Lung microvascular endothelial cell (primary cell): Measurements from ENCODE around the gene CSF2RB. TPM values are rescaled to one million over a fixed set of nuclear protein-coding genes. Genes with fewer than 3 reads are reported as not detected.
A peak's percentile ranks its signal among the peaks of the same experiment; 100 is the strongest.

Experiments
- DNase-seq, 2 donors: peaks; one replicate each; pipeline versions ENCODE4 v3.0.0 to v3.0.0-alpha.2; 2010; ENCODE audit warnings: low read depth in 2 of 2
- total RNA-seq: library from RNA; depleted of rRNA; stranded (reverse); fragments of >200 nt; gene quantifications from 2 replicates; pipeline ENCODE4 v1.2.1, GENCODE V29; 2014

The CSF2RB gene
- total RNA-seq, 1 donor from 2014 or later, result 1.4 TPM

GRCh38 chr22:36887162-36887561 lies 26.3 kb upstream of the CSF2RB start:
- no peak for DNase-seq

DNA sequence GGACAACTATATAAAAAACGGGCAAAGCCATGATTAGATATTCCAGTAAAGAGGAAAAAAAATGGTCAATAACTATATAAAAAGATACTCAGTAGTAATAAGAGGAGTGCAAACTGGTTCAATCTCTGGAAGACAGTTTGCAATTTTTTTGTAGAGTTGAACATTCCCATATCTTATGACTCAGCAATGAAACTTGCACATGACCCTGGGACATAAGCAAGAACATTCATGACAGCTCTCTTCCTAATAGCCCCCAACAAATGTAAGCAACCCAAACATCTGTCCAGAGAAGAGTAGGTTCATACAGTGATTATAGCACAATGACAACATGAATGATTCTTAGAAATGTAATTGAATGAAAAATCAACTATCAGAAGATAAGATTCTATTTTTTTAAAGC lies 21.8 kb upstream of the CSF2RB start:
- no peak for DNase-seq

DNA sequence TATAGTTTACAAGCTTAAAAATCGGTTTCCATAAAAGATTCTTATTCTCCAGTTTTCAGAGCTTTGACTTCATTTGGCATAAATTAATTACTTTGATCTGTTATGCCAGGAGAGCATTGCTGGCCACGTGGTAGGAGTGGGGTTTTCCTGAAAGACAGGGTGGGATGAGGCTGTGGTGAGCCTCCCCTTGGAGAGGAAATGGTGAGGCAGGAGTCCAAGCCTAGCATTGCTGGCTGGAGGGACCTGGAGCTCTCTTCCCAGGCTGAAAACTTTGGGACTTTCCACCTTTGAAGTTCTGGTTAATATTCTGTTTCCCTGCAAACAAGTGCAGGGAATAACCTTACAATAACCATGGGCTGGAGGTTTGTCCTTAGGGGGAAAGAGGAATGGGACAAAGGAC lies 21.1 kb upstream of the CSF2RB start:
- peak in 1 of 2 donors; percentile 15 for DNase-seq

DNA sequence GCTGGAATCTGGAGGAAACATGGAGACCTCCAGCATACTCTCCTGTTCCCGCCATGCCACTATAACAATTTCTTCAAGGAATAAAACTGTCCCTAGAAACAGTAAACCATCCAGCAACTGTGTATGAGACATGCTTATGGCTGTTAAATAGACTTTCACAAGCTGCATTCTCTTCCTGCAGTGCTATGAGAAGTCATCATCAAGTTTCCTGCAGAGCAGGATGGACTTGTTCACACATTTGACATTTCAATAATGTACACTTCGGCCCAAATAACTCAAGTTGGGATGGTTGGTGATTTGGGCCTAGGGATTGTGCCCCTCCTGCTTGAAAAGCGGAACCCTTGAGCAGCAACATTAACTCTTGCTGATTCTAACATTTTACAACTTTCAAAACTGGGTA lies 20.2 kb upstream of the CSF2RB start:
- DNase-seq, result no peak

DNA sequence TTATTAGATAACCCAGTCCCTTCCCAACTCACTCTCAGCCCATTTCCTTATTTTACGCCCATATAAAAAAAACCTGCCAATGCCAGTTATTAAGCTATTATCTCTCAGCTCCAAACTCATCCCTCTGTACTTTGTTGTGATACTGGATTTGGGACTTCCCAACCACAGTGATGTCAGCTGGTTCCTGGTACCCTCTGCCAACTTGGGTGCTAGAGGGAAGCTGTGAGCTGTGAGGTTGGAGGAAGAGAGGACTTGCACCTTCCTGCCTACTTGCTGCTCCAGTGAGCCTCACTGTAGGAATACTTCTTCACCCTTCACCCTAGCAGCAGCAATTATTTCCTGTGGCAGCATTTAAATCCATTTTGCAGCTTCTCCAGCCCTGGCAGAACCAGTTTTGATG lies 19.2 kb upstream of the CSF2RB start:
- DNase-seq, result no peak

GRCh38 chr22:36897611-36898010 lies 15.8 kb upstream of the CSF2RB start:
- DNase-seq, result no peak

- DNase-seq, result no peak
Observed at GRCh38 chr22:36898690-36899089, 14.7 kb upstream of the CSF2RB start.

GRCh38 chr22:36899498-36899897 lies 13.9 kb upstream of the CSF2RB start:
- DNase-seq, result no peak

DNA sequence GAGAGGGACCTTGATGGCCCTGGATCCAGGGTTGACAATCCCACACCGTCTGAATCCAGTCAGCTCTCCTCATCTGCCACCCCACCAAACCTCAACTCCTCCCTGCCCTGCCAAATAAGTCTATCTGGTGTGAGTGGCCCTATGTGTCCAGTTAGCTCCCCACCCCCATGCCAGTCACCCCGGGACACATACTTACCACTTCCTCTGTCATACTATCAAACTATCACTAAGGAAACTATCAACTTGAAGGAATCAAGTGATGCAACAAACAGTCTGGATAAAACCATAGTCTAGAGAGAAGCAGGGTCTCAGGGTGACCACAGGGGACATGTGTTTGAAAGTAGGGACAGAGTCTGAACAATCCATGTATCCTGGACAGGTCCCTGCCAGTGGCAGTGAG lies 13.2 kb upstream of the CSF2RB start:
- no peak for DNase-seq

GRCh38 chr22:36900880-36901279 lies 12.5 kb upstream of the CSF2RB start:
- DNase-seq, result no peak

GRCh38 chr22:36901411-36902142 lies 11.9 kb upstream of the CSF2RB start:
- DNase-seq, result no peak

DNA sequence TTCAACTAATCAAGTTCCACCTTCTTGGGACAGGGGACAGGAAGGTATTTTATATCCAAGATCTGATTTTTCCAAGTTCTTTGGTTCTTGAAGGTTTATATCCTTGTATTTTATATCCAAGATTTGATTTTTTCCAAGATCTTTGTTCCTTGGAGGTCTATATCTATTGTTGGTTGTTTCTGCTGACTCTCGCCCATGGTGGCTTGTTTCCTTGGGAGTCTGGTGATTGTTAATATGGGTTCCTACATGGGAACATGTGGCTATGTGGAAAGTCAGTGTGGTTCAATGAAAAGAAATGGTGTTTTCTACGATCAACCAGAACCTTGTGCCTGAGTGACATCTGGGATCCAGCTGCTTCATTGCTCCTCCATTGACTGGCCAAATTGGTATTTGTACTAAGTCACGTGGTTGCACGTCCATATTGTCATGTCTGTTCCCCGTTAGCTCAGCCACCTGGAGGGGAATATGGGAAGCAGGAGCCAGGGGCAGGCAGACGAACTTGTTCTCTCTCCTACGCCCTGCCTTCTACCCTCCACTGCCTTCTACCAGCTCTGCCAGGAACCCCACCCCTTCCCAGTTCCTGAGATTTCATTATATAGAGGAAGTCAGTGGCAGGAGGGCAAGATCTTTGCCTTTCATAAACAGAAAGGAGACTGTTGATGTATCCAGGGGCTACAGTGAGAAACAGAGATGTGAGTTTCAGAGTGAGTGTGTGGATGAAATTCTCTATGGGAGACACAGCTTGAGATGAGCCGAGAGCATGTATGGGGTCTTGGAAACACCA lies 11.1 kb upstream of the CSF2RB start:
- DNase-seq, result no peak

DNA sequence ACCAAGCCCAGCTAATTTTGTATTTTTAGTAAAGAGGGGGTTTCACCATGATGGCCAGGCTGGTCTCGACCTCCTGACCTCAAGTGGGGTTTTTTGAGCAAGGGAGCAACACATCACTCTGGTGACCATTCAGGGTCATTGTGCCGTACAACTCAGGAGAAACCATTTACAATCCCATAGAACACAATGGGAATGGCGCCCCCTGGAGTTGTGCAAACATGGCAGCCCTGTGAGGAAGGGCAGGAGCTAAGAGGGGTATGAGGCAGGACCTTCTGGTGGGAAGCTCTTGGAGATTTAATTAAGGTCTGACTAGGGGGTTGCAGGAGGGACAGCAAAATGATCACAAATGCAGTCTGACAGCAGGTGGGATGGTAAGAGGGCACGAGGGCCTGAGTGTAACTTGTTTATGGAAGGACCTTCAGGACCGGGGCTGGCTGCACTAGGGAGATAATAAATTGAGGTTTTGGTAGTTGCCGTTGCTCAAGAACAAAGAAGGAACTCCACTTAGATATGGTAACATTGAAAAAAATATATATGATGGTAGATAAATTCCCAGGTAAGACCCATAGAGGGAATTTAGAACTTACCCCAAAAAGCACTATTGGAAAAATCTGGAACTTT lies 9.1 kb upstream of the CSF2RB start:
- no peak for DNase-seq

DNA sequence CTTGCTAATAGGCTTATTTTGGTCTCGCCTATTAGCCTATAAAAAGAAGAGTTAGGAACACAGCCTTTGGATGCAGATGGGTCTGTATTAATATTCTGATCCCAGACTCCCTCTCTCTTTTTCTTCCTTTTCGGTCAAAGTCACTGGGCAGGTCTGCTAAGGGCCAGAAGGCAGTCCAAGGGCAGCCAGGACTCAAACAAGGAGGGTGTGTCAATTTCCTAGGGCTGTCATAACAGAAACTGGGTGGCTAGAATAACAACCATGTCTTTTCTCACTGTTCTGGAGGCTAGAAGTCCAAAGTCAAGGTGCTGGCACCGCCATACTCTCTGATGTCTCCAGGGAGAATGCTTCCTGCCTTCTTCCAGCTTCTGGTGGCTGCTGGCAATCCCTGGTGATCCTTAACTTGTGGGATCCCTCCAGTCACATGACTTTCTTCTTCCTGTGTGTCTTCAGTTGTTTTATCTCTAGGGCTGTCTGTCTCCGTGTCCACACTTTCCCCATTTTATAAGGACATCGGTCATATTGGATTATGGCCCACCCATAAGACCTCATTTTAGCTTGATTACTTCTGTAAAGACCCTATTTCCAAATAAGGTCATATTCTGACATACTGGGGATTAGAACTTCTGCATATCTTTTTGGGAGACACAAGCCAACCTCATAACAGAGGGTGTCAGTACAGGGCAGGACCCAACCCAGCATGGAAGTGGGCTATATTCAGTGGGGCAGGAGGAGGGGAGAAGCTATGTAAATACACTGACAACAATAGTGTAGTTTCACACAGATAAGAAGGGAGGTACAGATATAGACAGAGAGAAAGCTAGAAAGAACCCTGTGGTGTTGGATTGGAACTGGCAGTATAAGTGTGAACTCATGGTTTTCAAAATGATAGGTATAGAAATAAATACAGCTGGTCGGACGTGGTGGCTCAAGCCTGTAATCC lies 5.9 kb upstream of the CSF2RB start:
- DNase-seq, result no peak

GRCh38 chr22:36910461-36910860 lies 3.0 kb upstream of the CSF2RB start:
- no peak for DNase-seq

- no peak for DNase-seq
Observed at GRCh38 chr22:36911887-36912661, 1.4 kb upstream of the CSF2RB start.

- DNase-seq, result no peak
Observed at GRCh38 chr22:36912694-36913426, 568 bp upstream of the CSF2RB start.

GRCh38 chr22:36914390-36914752 lies 943 bp downstream of the CSF2RB start:
- no peak for DNase-seq

GRCh38 chr22:36916034-36916433 lies 2.6 kb downstream of the CSF2RB start:
- DNase-seq, result no peak
